Liver (tissue), 9 donors: ENCODE data around the gene FADS1. TPM values are rescaled to one million over a fixed set of nuclear protein-coding genes. Genes with fewer than 3 reads are reported as not detected.
A peak's percentile ranks its signal among the peaks of the same experiment; 100 is the strongest.

Experiments used
- DNase-seq: peaks from one replicate; pipeline ENCODE4 v3.0.0-alpha.2; 2017; ENCODE audit warnings: low spot score
- H3K27ac ChIP-seq, 2 donors: one replicate each; pipeline ENCODE4 v1.7.0; 2013; ENCODE audit warnings: inconsistent platforms in 2 of 2, low read length in 2 of 2, control low read depth in 1 of 2, low read depth in 1 of 2, mild to moderate bottlenecking in 1 of 2
- H3K27me3 ChIP-seq, 4 donors: one replicate each; pipeline versions ENCODE4 v1.6.1 to v1.7.0; 2013; ENCODE audit warnings: low read length in 3 of 4, inconsistent platforms in 1 of 4, mild to moderate bottlenecking in 1 of 4, moderate library complexity in 1 of 4; ENCODE audit not compliant: control insufficient read depth in 4 of 4, insufficient read depth in 4 of 4
- H3K36me3 ChIP-seq, 4 donors: one replicate each; pipeline versions ENCODE4 v1.6.1 to v1.7.0; 2013; ENCODE audit warnings: low read length in 3 of 4, mild to moderate bottlenecking in 3 of 4, low read depth in 1 of 4, moderate library complexity in 1 of 4; ENCODE audit not compliant: control insufficient read depth in 4 of 4, insufficient read depth in 3 of 4
- H3K4me1 ChIP-seq, 4 donors: one replicate each; pipeline versions ENCODE4 v1.6.1 to v1.7.0; 2013; ENCODE audit warnings: low read length in 3 of 4, mild to moderate bottlenecking in 3 of 4, moderate library complexity in 1 of 4; ENCODE audit not compliant: control insufficient read depth in 4 of 4, insufficient read depth in 4 of 4
- H3K4me3 ChIP-seq, 3 donors: one replicate each; pipeline versions ENCODE4 v1.6.1 to v1.7.0; 2013; ENCODE audit warnings: low read length in 3 of 3, control low read depth in 1 of 3, low read depth in 1 of 3, mild to moderate bottlenecking in 1 of 3
- H3K9ac ChIP-seq, 2 donors: one replicate each; pipeline ENCODE4 v1.7.0; 2013; ENCODE audit warnings: low read length in 2 of 2, mild to moderate bottlenecking in 2 of 2, moderate library complexity in 2 of 2, control low read depth in 1 of 2, low read depth in 1 of 2
- H3K9me3 ChIP-seq, 4 donors: one replicate each; pipeline versions ENCODE4 v1.6.1 to v1.7.0; 2013; ENCODE audit warnings: low read length in 3 of 4; ENCODE audit not compliant: control insufficient read depth in 4 of 4
- ATF3 ChIP-seq: IDR thresholded peaks from 2 replicates; pipeline ENCODE4 v1.6.1; 2016; ENCODE audit warnings: antibody characterized with exemption
- CTCF ChIP-seq: fragments of 150-350 bp; IDR thresholded peaks from 2 replicates; pipeline ENCODE4 v1.5.1; 2017; ENCODE audit warnings: improper control_type of control experiment, low read depth, low read length; ENCODE audit not compliant: missing input control
- EGR1 ChIP-seq, 2 donors: IDR thresholded peaks; 2 replicates each; pipeline ENCODE4 v1.6.1; 2016 to 2018; ENCODE audit warnings: antibody characterized with exemption in 2 of 2, low read depth in 2 of 2
- FOXA1 ChIP-seq: IDR thresholded peaks from 2 replicates; pipeline ENCODE4 v1.6.1; 2016; ENCODE audit warnings: antibody characterized with exemption
- GABPA ChIP-seq, 2 donors: IDR thresholded peaks in 1 of 2; conservative IDR thresholded peaks in 1 of 2; 2 replicates each; pipeline ENCODE4 v1.6.1; 2016; ENCODE audit warnings: antibody characterized with exemption in 2 of 2, mild to moderate bottlenecking in 1 of 2, moderate library complexity in 1 of 2
- HNF4A ChIP-seq, 2 donors: conservative IDR thresholded peaks; 2 replicates each; pipeline ENCODE4 v1.6.1; 2016; ENCODE audit warnings: antibody characterized with exemption in 2 of 2, mild to moderate bottlenecking in 2 of 2
- HNF4G ChIP-seq: IDR thresholded peaks from 2 replicates; pipeline ENCODE4 v1.6.1; 2016; ENCODE audit warnings: antibody characterized with exemption
- JUND ChIP-seq, 2 donors: IDR thresholded peaks; 2 replicates each; pipeline ENCODE4 v1.6.1; 2016; ENCODE audit warnings: antibody characterized with exemption in 2 of 2
- MAX ChIP-seq: IDR thresholded peaks from 2 replicates; pipeline ENCODE4 v1.6.1; 2016; ENCODE audit warnings: antibody characterized with exemption
- NR2F2 ChIP-seq: IDR thresholded peaks from 2 replicates; pipeline ENCODE4 v1.6.1; 2016; ENCODE audit warnings: antibody characterized with exemption
- RAD21 ChIP-seq, 2 donors: IDR thresholded peaks; 2 replicates each; pipeline ENCODE4 v1.6.1; 2016; ENCODE audit warnings: antibody characterized with exemption in 2 of 2, mild to moderate bottlenecking in 2 of 2
- REST ChIP-seq: IDR thresholded peaks from 2 replicates; pipeline ENCODE4 v1.6.1; 2016; ENCODE audit warnings: antibody characterized with exemption, mild to moderate bottlenecking
- RXRA ChIP-seq, 2 donors: IDR thresholded peaks; 2 replicates each; pipeline ENCODE4 v1.6.1; 2017 to 2018; ENCODE audit warnings: antibody characterized with exemption in 2 of 2, mild to moderate bottlenecking in 1 of 2
- SP1 ChIP-seq: IDR thresholded peaks from 2 replicates; pipeline ENCODE4 v1.6.1; 2018; ENCODE audit warnings: antibody characterized with exemption, mild to moderate bottlenecking
- TAF1 ChIP-seq: conservative IDR thresholded peaks from 2 replicates; pipeline ENCODE4 v1.6.1; 2016; ENCODE audit warnings: antibody characterized with exemption, mild to moderate bottlenecking
- YY1 ChIP-seq: IDR thresholded peaks from 2 replicates; pipeline ENCODE4 v1.6.1; 2016; ENCODE audit warnings: antibody characterized with exemption, mild to moderate bottlenecking
- ZBTB33 ChIP-seq: IDR thresholded peaks from 2 replicates; pipeline ENCODE4 v1.6.1; 2016; ENCODE audit warnings: antibody characterized with exemption
- WGBS: extraction: QIAGEN DNeasy Blood & Tissue Kit; methylation state at CpG from one replicate; pipeline ENCODE4 v1.1.7; 2013; 5-methylcytosine and 5-hydroxymethylcytosine counted together
- polyA plus RNA-seq, 2 donors: library from polyadenylated mRNA; stranded (reverse) in 1 of 2; unstranded in 1 of 2; fragments of 200-250 nt in 1 of 2; fragments of >200 nt in 1 of 2; fragmentation: Nextera tagmentation in 1 of 2; extraction: Ambion mirVana in 1 of 2; gene quantifications; one replicate each; pipeline versions ENCODE4 v1.2.1 to v1.2.3, GENCODE V29; 2013 to 2015
- total RNA-seq, 2 donors: library from RNA; depleted of rRNA; stranded (reverse); fragments of >200 nt; gene quantifications; one replicate each; pipeline ENCODE4 v1.2.3, GENCODE V29; 2014
- donor health status: healthy.
- donor health status: healthy.
- donor health status: healthy.
- donor health status: healthy.
- donor health status: healthy.

FADS1 gene
- total and polyA plus RNA-seq, 4 donors: 16.8 to 137 (median 58.7) TPM

GRCh38 chr11:61760946-61761345, 55.9 kb downstream of the FADS1 start:
- H3K27ac ChIP-seq: no peak overlapping the region
- DNase-seq: no peak
- no peak overlapping the region for H3K4me3 ChIP-seq
- no peaks in the 10 kb centered on the region for H3K9me3 ChIP-seq
- no peak overlapping the region for H3K9ac ChIP-seq
- H3K27me3 ChIP-seq: no peaks in the 10 kb centered on the region
- 93% methylated on average over 13 of the region's 13 CpGs for WGBS
- peaks cover 4 to 35% (median 26%) of the 10 kb centered on the region in 4 donors for H3K4me1 ChIP-seq
- no peaks in the 10 kb centered on the region for H3K36me3 ChIP-seq
- TF ChIP-seq REST (no peak), GABPA (IDR thresholded peaks at IDR 0.05 in 1 of 2, conservative IDR thresholded peaks at IDR 0.05 in 1 of 2) (no peak), ZBTB33 (no peak), HNF4G (no peak), CTCF (no peak), YY1 (no peak), FOXA1 (no peak), MAX (no peak), SP1 (no peak), JUND (IDR thresholded peaks at IDR 0.05) (no peak), NR2F2 (no peak), EGR1 (IDR thresholded peaks at IDR 0.05; ENCODE audit: low read depth in 2 of 2) (no peak), TAF1 (no peak)

GRCh38 chr11:61757213-61757862, 59.5 kb downstream of the FADS1 start:
- peak overlapping the region; percentile 87 to 97 for H3K27ac ChIP-seq
- H3K36me3 ChIP-seq: no peaks in the 10 kb centered on the region
- peaks cover 9 to 40% (median 22%) of the 10 kb centered on the region in 4 donors for H3K4me1 ChIP-seq
- 43% methylated on average over 15 of the region's 15 CpGs for whole genome bisulfite sequencing
- peak overlapping the region in 2 of 3 donors; percentile 31 to 47 for H3K4me3 ChIP-seq
- no peaks in the 10 kb centered on the region for H3K27me3 ChIP-seq
- no peaks in the 10 kb centered on the region for H3K9me3 ChIP-seq
- peak overlapping the region; percentile 51 to 62 for H3K9ac ChIP-seq
- no peak for DNase-seq
- TF ChIP-seq FOXA1 (no peak), RXRA (IDR thresholded peaks at IDR 0.05) (no peak), RAD21 (IDR thresholded peaks at IDR 0.05) (no peak), EGR1 (IDR thresholded peaks at IDR 0.05; ENCODE audit: low read depth in 2 of 2) (no peak), TAF1 (no peak), SP1 (no peak), HNF4G (no peak), REST (no peak), ATF3 (no peak), JUND (IDR thresholded peaks at IDR 0.05) (no peak), MAX (no peak), HNF4A (conservative IDR thresholded peaks at IDR 0.05) (no peak), GABPA (IDR thresholded peaks at IDR 0.05 in 1 of 2, conservative IDR thresholded peaks at IDR 0.05 in 1 of 2) (no peak), YY1 (no peak)
